Stimulated activated CD8-positive, alpha-beta memory T cell treated with anti-CD3 and anti-CD28 coated beads, Interleukin-7, amount 100 ng/mL, for 24 hours (primary cell): ENCODE measurements around the gene C11orf87.

Source experiments
- DNase-seq: peaks from one replicate; pipeline ENCODE4 v3.0.0-alpha.2; 2020; ENCODE audit warnings: low read depth

The C11orf87 gene

DNA sequence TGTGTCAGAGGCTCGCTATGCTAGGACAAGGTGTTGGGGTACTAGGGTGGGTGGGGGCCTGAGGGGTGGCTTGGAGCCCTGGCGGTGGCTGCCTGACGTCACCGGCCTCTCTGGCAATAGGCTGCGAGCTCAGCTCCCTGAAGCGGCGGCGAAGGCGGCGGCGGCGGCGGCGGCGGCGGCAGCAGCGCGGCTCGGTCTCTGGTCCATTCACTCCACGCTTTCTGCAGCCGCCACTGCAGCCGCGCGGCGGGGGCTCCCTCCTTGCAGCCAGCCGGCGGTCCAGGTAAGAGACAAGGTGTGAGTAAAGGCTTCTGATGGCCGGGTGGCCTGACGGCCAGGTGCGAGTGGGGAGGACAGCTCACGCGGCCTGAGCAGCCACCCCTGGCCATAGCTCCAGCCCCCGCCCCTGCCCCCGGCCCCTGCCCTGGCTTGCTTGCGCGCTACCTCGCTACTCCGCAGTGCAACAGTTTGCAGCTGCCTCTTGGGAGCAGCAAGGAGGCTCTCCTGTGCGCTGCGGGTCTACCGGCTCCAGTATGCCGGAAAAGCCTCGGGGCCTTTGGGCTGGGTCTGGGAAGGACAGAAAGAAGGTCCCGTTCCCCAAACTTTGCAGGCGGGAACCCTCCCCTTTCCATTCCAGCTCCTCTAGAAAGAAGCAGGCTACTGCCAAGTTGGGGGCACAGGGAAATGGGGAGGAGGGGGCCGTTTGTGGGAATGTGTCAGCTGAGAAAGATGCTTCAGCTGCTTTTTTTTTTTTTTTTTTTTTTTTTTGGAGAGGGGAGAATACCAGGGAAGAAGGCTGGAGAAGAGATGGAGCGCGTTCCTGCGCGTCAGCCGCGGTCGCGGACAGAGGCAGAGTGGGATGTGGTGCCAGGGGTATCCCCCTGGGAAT lies at the start of gene C11orf87:
TSS of gene C11orf87 (plus strand) at position 210 of the 889 bp plus-strand sequence. CDS start 1,444 bp downstream, outside the sequence.
- no peak for DNase-seq

GRCh38 chr11:109374032-109374431 lies 48.0 kb upstream of the C11orf87 start:
- no peak for DNase-seq

GRCh38 chr11:109374441-109374840 lies 47.5 kb upstream of the C11orf87 start:
- DNase-seq = no peak

DNA sequence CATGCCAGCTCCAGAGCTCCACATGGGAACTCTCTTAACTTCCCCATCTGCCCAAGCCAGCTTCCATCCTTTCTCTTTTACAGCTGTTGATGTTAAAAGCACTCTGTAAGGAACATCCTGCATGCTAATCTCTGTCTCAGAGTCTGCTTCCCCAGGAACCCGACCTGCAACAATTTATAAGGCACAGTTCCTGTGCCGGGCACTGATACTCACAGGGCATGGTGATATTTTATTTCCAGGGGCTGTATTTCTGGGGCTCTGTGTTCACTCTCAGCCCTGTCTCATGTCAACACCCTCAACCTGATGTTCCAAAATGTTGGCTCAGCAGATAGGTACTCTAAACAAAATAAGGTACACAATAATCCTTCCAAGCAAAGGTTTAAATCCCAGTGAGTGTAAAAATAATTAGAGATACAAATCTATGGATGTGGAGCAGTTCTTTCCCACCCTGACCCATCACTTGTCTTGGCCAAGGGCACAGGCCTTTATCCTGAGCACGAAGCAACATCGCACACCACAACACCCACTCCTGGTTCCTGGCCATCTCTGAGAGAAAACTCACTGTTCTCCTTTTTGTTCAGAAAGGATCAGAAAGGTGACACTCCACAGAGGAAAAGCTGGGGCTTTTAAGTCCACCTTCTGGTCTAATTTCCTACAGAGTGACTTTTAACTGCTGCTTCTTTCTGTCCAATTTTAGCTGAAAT lies 44.8 kb upstream of the C11orf87 start:
- no peak for DNase-seq

DNA sequence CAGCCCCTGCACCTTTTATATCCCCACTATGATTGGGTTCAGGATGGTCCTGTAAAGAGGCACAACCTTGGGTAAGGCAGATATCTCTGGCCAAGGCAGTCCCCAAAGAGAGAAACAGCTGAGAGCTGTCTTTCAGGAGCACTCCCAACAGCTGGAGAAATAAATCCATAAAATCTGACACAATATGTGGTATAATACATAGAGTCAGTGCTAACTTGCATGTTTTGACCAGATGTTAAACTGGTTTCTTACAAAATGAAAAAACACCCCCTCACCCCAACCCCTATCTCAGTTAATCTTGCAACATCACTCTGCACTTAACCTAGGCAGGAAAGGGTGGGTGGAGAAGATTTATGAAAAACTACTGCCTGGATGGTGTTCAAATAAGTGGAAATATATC lies 44.0 kb upstream of the C11orf87 start:
- DNase-seq = no peak

GRCh38 chr11:109383306-109383705 lies 38.7 kb upstream of the C11orf87 start:
- DNase-seq = no peak

DNA sequence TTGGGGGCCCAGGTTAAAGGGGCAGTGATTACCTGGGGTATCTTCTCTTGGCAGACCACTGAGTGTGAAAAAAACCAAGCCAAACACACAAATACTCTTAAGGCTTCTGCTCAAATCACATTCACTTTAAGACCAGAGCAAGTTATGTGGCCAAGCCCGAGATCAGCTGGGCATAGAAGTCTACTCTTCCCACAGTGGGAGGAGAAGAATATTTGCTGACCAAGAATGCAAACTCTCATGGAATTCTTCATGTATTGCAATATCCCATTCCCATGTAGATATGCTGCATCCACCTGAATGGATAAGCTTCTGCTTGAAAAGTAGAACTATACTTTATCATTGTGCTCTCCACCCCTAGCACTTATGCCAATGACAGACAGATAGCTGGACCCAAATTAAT lies 37.1 kb upstream of the C11orf87 start:
- DNase-seq = no peak

GRCh38 chr11:109388982-109389381 lies 33.0 kb upstream of the C11orf87 start:
- DNase-seq = no peak

DNA sequence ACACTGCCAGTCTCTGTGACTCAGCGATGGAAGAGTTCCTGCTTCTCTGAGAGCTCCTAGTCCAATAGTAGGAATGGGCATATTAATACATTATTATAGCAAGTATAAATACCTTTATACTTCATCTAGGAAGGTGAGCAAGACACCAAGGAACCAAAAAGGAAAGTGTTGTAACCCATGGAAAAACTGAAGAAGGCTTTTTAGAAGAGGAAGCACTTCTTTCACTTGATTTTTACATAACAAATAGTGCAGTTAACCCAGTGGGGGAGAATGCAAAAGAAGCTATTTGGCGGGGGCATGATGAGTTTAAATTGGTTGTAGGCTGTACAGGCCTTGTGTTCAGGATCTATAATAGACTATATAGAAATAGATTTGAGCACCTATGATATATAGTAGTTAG lies 31.2 kb upstream of the C11orf87 start:
- DNase-seq = no peak

DNA sequence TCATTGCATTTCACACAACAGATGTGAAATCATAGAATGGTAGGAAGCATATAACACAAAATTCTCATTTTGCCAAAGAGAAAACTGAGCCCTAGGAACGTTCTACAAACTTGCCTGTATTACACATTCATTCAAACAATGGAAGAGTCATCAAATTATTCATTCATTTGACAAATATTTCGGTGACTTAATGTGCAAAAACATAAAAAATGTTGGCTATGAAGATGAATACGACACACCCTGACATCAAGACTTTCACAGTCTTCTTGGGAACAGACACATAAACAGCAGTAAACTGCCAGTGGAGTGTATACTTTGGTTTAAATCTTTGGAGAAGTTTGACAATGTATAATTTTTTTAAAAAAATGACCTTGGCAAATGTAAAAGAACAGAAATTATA lies 20.4 kb upstream of the C11orf87 start:
- DNase-seq = no peak

GRCh38 chr11:109405671-109406070 lies 16.3 kb upstream of the C11orf87 start:
- no peak for DNase-seq

GRCh38 chr11:109416601-109417000 lies 5.4 kb upstream of the C11orf87 start:
- no peak for DNase-seq

DNA sequence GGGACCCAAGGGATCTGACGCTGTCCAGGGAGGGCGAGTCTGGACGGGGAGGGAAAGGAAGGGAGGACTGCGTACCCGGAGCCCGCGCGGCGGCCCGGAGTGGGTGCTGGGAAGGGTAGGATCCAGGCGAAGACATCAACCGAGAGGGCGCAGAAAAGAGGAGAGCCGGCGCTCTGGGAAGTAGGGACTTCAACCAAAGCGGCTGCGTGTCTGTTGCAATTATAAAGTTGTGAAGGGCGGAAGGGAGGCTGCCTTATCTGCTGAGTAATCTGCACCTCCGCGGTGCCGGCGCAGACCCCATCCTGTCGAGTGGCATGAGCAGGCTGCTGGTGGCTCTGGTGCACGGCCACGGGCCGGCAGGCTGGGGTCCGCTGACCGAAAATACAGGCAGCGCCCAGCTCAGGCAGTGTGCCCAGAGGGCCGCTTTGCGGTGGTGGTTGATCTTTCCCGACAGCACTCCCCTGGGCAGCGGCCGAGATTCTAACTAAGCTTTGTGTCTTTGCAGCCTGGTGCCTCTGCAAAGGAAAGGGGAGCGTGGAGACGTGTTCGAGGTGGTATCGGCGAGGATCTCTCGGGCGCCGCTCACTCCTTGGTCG lies 978 bp downstream of the C11orf87 start:
- DNase-seq = no peak

- DNase-seq = no peak
Observed at GRCh38 chr11:109423466-109424190, 1.6 kb downstream of the C11orf87 start.

- no peak for DNase-seq
Observed at GRCh38 chr11:109424901-109425300, 2.9 kb downstream of the C11orf87 start.

- no peak for DNase-seq
Observed at GRCh38 chr11:109425554-109425953, 3.6 kb downstream of the C11orf87 start.

DNA sequence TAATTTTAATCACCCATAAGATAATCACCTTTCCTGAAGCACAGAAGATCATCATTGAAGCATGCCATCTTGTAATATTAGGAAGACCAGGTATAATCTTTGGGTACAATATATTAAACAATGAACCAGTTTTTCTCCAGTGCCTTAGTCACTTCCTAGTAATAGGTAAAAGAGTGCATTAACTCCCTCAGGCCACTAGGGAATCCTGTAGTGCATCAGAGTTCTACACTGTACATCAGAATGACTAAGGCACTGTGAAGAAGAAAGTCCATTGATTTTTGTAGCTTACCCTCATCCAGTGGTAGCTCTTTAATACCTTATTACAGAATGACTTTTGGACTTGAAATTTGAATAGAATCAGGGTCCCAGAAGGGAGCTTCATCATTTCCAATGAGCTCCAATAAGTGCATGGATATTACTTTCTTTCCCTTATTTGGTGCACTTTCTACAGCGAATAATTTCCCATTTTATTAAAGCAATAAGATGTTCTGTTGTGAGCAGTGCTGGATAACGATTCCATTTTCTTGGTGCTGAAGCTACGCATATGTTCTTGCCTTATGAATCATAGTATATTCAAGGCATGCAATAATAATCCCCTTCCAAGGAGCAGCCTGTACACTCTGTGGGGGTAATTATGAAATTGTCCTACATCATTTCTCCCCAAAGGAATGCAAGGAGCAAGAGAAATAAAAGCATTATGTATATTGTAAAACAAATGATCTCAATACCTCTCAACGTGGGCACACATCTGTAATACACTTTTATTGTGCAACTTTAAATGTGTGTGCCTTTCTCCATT lies 4.7 kb downstream of the C11orf87 start:
- DNase-seq = no peak

DNA sequence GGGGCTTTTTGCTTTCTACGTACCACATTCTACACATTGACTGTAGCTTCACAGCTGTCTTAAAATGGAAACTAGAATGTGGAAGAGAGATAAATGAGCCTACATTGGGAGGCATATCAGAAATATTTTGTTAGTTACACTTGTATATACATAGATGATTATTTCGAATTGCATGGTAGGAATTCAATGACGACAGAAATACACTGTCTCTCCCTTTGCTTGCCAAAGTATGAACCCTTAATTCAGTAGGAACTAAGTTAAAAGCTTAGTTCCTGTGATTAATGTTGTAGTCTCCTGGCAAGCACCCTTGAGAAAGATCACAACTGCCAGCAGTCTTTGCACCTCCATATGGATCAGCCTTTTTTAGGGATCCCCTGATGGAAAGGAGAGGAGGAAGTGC lies 10.1 kb downstream of the C11orf87 start:
- no peak for DNase-seq

GRCh38 chr11:109433753-109434256 lies 11.8 kb downstream of the C11orf87 start:
- no peak for DNase-seq

DNA sequence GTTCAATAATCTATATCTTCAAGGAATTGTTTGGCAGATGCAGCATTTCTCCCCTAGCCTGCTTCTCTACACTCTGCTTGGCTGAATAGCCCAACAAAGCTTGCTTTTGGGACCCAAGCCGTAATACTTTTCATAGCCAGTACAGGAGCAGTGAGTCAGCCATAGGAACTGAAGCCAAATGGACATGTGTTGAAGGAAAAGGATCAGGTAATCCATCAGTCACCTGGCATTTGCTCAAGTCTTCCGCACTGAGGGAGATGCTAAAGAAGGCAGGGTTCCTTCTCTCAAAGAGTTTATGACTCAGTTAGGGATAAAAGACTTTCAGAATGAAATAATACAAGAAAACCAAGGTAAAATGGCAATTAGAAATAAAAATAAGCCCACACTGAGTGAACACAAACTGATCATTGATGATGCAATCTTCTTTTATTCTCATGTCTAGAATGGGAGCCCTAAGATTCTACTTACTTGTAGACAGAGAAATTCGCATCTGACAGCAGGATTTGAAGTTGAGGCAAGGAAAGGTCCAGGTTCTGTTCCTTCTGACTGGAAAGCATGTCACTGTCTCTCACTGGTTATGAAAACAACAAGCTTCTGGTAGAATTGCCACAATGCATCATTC lies 13.2 kb downstream of the C11orf87 start:
- DNase-seq = no peak

DNA sequence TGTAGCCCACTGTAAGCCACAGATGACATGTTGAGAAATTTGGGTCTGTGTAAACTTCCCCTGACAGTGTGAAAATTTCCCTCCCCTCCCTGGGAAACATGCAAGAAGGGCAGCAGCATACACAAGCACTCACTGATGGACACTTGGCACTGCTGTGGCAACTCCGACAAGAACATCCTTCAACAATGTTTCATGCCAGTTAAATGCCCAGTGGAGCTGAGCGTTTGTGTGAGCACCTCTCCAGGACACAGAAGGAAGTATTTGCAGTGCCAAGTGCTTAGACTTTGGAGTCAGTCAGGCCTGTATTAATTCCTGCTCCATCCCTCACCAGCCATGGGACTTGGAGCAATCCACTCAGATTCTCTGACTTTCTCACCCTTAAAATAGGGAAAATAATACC lies 17.7 kb downstream of the C11orf87 start:
- DNase-seq = no peak
